HepG2 (cell line): Measurements from ENCODE around the gene KANSL1. TPM values are rescaled to one million over a fixed set of nuclear protein-coding genes. Genes with fewer than 3 reads are reported as not detected.
A peak's percentile ranks its signal among the peaks of the same experiment; 100 is the strongest.

Source experiments
- ARID5B ChIP-seq: IDR thresholded peaks from 2 replicates; pipeline ENCODE4 v1.4.0; 2020; ENCODE audit warnings: mild to moderate bottlenecking, missing genetic modification reagents
- ATF7-NPFF ChIP-seq: sonication (generic); formaldehyde crosslinking; IDR thresholded peaks from 2 replicates; pipeline ENCODE4 v1.8.1; 2023; ENCODE audit warnings: mild to moderate bottlenecking, low read depth, missing genetic modification reagents, moderate library complexity
- DPF2 ChIP-seq: sonication (generic); formaldehyde crosslinking; IDR thresholded peaks from 2 replicates; pipeline ENCODE4 v1.4.0; 2020; ENCODE audit warnings: mild to moderate bottlenecking, low read depth, missing genetic modification reagents, borderline replicate concordance
- NFKB2 ChIP-seq: sonication (generic); formaldehyde crosslinking; IDR thresholded peaks from 2 replicates; pipeline ENCODE4 v1.4.0; 2020; ENCODE audit warnings: missing genetic modification reagents, borderline replicate concordance
- RARG ChIP-seq: sonication (generic); formaldehyde crosslinking; IDR thresholded peaks from 2 replicates; pipeline ENCODE4 v1.4.0; 2020; ENCODE audit warnings: low read depth, mild to moderate bottlenecking, missing genetic modification reagents
- SNRNP70 ChIP-seq: fragments of 200-400 bp; formaldehyde crosslinking; IDR thresholded peaks from 2 replicates; pipeline ENCODE4 v1.6.1; 2017; ENCODE audit warnings: mild to moderate bottlenecking, low read depth, low read length, moderate library complexity
- SPEN ChIP-seq: sonication (generic); formaldehyde crosslinking; IDR thresholded peaks from 2 replicates; pipeline ENCODE4 v1.5.1; 2020; ENCODE audit warnings: low read depth, mild to moderate bottlenecking, missing genetic modification reagents
- ZZZ3 ChIP-seq: sonication (generic); formaldehyde crosslinking; IDR thresholded peaks from 2 replicates; pipeline ENCODE4 v1.4.0; 2020; ENCODE audit warnings: missing genetic modification reagents, mild to moderate bottlenecking, borderline replicate concordance
- polyA plus RNA-seq, 8 experiments: library from polyadenylated mRNA; depleted of rRNA in 3 of 8; stranded (reverse) in 7 of 8; unstranded in 1 of 8; fragments of >200 nt; fragmentation: Illumina TruSeq in 4 of 8; extraction: Trizol in 4 of 8; gene quantifications; 2 replicates each; pipeline versions ENCODE4 v1.2.1 to v1.2.3, GENCODE V29; 2011 to 2016; ENCODE audit warnings: low read depth in 4 of 8, missing spikeins in 1 of 8, mixed read lengths in 1 of 8; ENCODE audit not compliant: insufficient read depth in 1 of 8
- total RNA-seq, 5 experiments: library from RNA; depleted of rRNA; stranded (reverse); fragments of >200 nt; fragmentation: Illumina TruSeq; extraction: Trizol; gene quantifications; 2 replicates each; pipeline ENCODE4 v1.2.3, GENCODE V29; 2016; ENCODE audit warnings: low read depth in 1 of 5
- TF ChIP-seq, protein P1 (sequence below): sonication (generic); formaldehyde crosslinking; IDR thresholded peaks from 2 replicates; pipeline ENCODE4 v1.8.0; 2022; ENCODE audit warnings: missing genetic modification reagents, low read depth, mild to moderate bottlenecking, borderline replicate concordance
- TF ChIP-seq, protein P2 (sequence below): sonication (generic); formaldehyde crosslinking; conservative IDR thresholded peaks from 2 replicates; pipeline ENCODE4 v1.8.1; 2023; ENCODE audit warnings: missing genetic modification reagents
- TF ChIP-seq, protein P3 (sequence below): sonication (generic); formaldehyde crosslinking; IDR thresholded peaks from 2 replicates; pipeline ENCODE4 v1.8.0; 2023; ENCODE audit warnings: mild to moderate bottlenecking, missing genetic modification reagents

KANSL1 gene
- total and polyA plus RNA-seq, 2 of the 13 experiments (the other 11 are each of a cell fraction or from before 2014, with no cell fraction given): 24.0 to 59.6 TPM

DNA sequence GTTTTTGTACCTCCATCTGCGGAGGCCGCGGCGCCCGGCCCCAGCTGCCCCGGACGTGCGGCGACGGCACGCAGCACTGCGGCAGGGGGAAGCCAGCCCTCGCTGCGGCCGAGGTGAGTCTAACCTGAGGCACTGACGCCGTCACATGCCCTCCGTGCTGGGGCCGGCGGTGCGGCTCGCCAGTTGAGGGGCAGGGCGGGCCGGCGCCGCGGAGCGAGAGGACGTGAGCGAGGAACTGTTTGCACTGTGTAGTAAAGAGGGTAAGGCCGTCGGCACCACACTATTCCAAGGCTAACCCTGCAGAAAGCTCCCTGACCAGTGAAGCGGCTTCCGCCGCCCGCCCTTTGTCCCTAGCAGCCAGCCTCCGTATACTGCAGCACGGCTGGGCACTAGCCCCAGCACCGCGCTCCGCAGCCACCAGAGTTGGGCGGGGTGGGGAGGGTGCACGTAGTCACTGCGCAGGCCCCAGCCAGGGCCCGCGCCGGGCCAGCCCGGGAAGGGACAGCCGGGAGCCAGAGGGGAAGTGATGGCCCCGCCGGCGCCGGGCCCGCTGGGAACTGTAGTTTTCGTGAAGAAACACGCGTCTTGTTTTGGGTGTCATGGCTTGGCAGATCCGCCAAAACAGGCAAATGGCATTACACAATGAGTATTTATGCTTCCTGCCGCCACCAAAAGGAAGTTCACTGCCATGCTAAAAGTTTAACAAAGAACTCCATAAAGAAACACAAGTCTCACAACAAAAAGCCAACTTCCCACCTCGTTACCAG is 580 bp upstream of the KANSL1 start (continued):
- TF ChIP-seq, protein P1, sequence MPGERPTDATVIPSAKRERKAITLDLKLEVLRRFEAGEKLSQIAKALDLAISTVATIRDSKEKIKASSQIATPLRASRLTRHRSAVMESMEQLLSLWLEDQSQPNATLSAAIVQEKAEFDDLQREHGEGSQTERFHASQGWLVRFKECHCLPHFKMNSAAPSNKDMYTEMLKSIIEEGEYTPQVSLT (CRISPR knock-in tag): peak; percentile 72; the same call in 1 of the 2 replicates
- TF ChIP-seq DPF2 (no peak), NFKB2 (peak; percentile 72; the same call in 1 of the 2 replicates), SPEN (CRISPR knock-in tag) (peak; percentile 54), RARG (CRISPR knock-in tag) (0 out of 2 replicates have a peak, but pooled peaks have one; percentile 58), ZZZ3 (peak; percentile 80), SNRNP70 (no peak), ATF7-NPFF (CRISPR knock-in tag) (peak; percentile 41), ARID5B (CRISPR knock-in tag) (peak; percentile 58; the same call in 1 of the 2 replicates)
- TF ChIP-seq, protein P2, sequence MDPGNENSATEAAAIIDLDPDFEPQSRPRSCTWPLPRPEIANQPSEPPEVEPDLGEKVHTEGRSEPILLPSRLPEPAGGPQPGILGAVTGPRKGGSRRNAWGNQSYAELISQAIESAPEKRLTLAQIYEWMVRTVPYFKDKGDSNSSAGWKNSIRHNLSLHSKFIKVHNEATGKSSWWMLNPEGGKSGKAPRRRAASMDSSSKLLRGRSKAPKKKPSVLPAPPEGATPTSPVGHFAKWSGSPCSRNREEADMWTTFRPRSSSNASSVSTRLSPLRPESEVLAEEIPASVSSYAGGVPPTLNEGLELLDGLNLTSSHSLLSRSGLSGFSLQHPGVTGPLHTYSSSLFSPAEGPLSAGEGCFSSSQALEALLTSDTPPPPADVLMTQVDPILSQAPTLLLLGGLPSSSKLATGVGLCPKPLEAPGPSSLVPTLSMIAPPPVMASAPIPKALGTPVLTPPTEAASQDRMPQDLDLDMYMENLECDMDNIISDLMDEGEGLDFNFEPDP (CRISPR knock-in tag): no peak
- TF ChIP-seq, protein P3, sequence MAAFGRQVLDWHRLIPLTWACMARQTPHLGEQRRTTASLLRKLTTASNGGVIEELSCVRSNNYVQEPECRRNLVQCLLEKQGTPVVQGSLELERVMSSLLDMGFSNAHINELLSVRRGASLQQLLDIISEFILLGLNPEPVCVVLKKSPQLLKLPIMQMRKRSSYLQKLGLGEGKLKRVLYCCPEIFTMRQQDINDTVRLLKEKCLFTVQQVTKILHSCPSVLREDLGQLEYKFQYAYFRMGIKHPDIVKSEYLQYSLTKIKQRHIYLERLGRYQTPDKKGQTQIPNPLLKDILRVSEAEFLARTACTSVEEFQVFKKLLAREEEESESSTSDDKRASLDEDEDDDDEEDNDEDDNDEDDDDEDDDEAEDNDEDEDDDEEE (CRISPR knock-in tag): peak; percentile 35; the same call in 1 of the 2 replicates
